HEK293T (cell line): Measurements from ENCODE around the gene CHAF1B.
A peak's percentile ranks its signal among the peaks of the same experiment; 100 is the strongest.

ENCODE experiments used
- FOXK2 ChIP-seq: fragments of 450-650 bp; IDR thresholded peaks from 2 replicates; pipeline ENCODE4 v1.6.1; 2016; ENCODE audit warnings: mild to moderate bottlenecking
- SP1 ChIP-seq: fragments of 450-650 bp; IDR thresholded peaks from 2 replicates; pipeline ENCODE4 v1.6.1; 2017

DNA sequence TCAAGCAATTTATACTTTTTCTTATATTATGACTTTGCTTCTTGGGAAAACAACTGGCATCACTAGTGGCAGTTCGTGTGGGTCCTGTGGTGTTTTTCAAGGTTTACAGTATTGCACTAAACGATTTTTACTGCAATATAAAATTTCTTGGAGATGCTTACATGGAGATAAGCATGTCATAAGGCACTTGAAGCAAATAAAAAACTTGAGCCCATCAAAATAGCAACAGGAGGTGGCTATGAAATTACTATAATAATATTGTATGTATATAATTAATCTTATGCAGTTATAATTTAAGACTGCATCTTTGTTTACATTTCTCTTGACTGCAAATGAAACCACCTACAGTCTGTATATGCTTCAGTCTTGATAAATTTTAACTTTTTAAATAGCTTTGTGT is 29.3 kb upstream of the CHAF1B start:
- TF ChIP-seq SP1 (no peak), FOXK2 (peak; percentile 76)
